Caco-2 (cell line): ENCODE results near the gene RHOH. TPM values are rescaled to one million over a fixed set of nuclear protein-coding genes. Genes with fewer than 3 reads are reported as not detected.

Source experiments
- BruUV-seq: library from RNA; stranded (reverse); fragments of 400-500 nt; replicated peaks from 2 replicates; lab custom pipeline; 2021; lab: Mats Ljungman, UMichigan
- CTCF ChIA-PET: fragments of 300-600 bp; sonication (Branson Sonifier 250); formaldehyde crosslinking; loops from one replicate; lab custom pipeline; 2022; ENCODE audit warnings: antibody characterized with exemption; lab: Charles Lee
- POLR2A ChIA-PET: fragments of 300-600 bp; sonication (Branson Sonifier 250); formaldehyde crosslinking; loops from one replicate; lab custom pipeline; 2022; ENCODE audit warnings: antibody characterized with exemption; lab: Charles Lee
- DNase-seq, 2 experiments: peaks; one replicate each; pipeline versions ENCODE4 v3.0.0 to v3.0.0-alpha.2; 2020 to 2022
- H3K27me3 ChIP-seq: replicated peaks from 2 replicates; pipeline ENCODE4 v1.6.0; 2011; ENCODE audit warnings: low read length; ENCODE audit not compliant: control insufficient read depth, insufficient read depth
- H3K36me3 ChIP-seq: 2 replicates; pipeline ENCODE4 v1.5.1; 2011; ENCODE audit warnings: low read length; ENCODE audit not compliant: control insufficient read depth, insufficient read depth
- H3K4me1 ChIP-seq: fragments of 250-450 bp; sonication (Bioruptor Pico); 2 replicates; pipeline ENCODE4 v1.5.1; 2020; ENCODE audit warnings: mild to moderate bottlenecking
- H3K4me3 ChIP-seq: 2 replicates; pipeline ENCODE4 v1.5.1; 2011; ENCODE audit warnings: low read depth, mild to moderate bottlenecking, control low read depth, low read length
- H3K9me3 ChIP-seq: fragments of 250-450 bp; sonication (Bioruptor Pico); 2 replicates; pipeline ENCODE4 v1.5.1; 2020; ENCODE audit warnings: mild to moderate bottlenecking, moderate library complexity
- H3K27ac Mint-ChIP-seq: one replicate; pipeline ENCODE4 v1.8.0; 2022; ENCODE audit warnings: mixed read lengths; ENCODE audit not compliant: unreplicated experiment
- H3K27me3 Mint-ChIP-seq: one replicate; pipeline ENCODE4 v1.8.0; 2022; ENCODE audit warnings: mixed read lengths; ENCODE audit not compliant: insufficient read depth, unreplicated experiment
- H3K36me3 Mint-ChIP-seq: one replicate; pipeline ENCODE4 v1.8.0; 2022; ENCODE audit warnings: mild to moderate bottlenecking, mixed read lengths; ENCODE audit not compliant: insufficient read depth, unreplicated experiment
- H3K4me1 Mint-ChIP-seq: one replicate; pipeline ENCODE4 v1.8.0; 2022; ENCODE audit warnings: low read depth, mixed read lengths; ENCODE audit not compliant: unreplicated experiment
- H3K4me3 Mint-ChIP-seq: one replicate; pipeline ENCODE4 v1.8.0; 2022; ENCODE audit warnings: mild to moderate bottlenecking, moderate library complexity, mixed read lengths; ENCODE audit not compliant: unreplicated experiment
- H3K9me3 Mint-ChIP-seq: one replicate; pipeline ENCODE4 v1.8.0; 2022; ENCODE audit warnings: mixed read lengths; ENCODE audit not compliant: unreplicated experiment
- intact Hi-C: fragments of 100-400 bp; cut with micrococcal nuclease; formaldehyde crosslinking; loops from one replicate; pipeline ENCODE4 v1.10.0; 2022; ENCODE audit not compliant: unreplicated experiment
- total RNA-seq: library from RNA; stranded (reverse); gene quantifications from 2 replicates; pipeline ENCODE4 v1.2.3, GENCODE V29; 2022
- TF ChIP-seq, protein P1 (sequence below), 2 experiments: fragments of 200-600 bp in 1 of 2; IDR thresholded peaks; 1 replicate in 1 of 2; 2 replicates in 1 of 2; pipeline versions ENCODE4 v1.5.1 to v1.8.0; 2011 to 2022; ENCODE audit warnings: antibody characterized with exemption in 1 of 2, control low read depth in 1 of 2, inconsistent platforms in 1 of 2, low read depth in 1 of 2, low read length in 1 of 2, mild to moderate bottlenecking in 1 of 2, moderate library complexity in 1 of 2; ENCODE audit not compliant: insufficient read depth in 1 of 2, severe bottlenecking in 1 of 2, unreplicated experiment in 1 of 2

RHOH gene
- total RNA-seq, 1 experiment from 2014 or later, result not detected

GRCh38 chr4:40160258-40160657, 36.6 kb upstream of the RHOH start:
- H3K9me3 Mint-ChIP-seq, result no peaks in the 10 kb centered on the region
- no peak overlapping the region for H3K4me3 Mint-ChIP-seq
- H3K36me3 ChIP-seq, result no peaks in the 10 kb centered on the region
- intact Hi-C loops, result no loop called here
- no peaks in the 10 kb centered on the region for H3K27me3 ChIP-seq
- BruUV-seq, result no TSS peak
- ChIA-PET CTCF (interaction anchor here (0.6 kb wide), 1 partner anchor 70 kb away, joined by 4 read pairs; no protein-coding TSS in a partner anchor), POLR2A (no interaction called here)
- H3K4me1 Mint-ChIP-seq, result no peaks in the 10 kb centered on the region
- H3K27me3 Mint-ChIP-seq, result no peaks in the 10 kb centered on the region
- no peak overlapping the region for H3K4me3 ChIP-seq
- TF ChIP-seq, protein P1, sequence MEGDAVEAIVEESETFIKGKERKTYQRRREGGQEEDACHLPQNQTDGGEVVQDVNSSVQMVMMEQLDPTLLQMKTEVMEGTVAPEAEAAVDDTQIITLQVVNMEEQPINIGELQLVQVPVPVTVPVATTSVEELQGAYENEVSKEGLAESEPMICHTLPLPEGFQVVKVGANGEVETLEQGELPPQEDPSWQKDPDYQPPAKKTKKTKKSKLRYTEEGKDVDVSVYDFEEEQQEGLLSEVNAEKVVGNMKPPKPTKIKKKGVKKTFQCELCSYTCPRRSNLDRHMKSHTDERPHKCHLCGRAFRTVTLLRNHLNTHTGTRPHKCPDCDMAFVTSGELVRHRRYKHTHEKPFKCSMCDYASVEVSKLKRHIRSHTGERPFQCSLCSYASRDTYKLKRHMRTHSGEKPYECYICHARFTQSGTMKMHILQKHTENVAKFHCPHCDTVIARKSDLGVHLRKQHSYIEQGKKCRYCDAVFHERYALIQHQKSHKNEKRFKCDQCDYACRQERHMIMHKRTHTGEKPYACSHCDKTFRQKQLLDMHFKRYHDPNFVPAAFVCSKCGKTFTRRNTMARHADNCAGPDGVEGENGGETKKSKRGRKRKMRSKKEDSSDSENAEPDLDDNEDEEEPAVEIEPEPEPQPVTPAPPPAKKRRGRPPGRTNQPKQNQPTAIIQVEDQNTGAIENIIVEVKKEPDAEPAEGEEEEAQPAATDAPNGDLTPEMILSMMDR (IDR thresholded peaks at IDR 0.05; ENCODE audit: insufficient read depth in 1 of 2, low read depth in 1 of 2, low read length in 1 of 2, severe bottlenecking in 1 of 2, unreplicated experiment in 1 of 2), result no peak
- no peak overlapping the region for H3K27ac Mint-ChIP-seq
- peaks cover 19% of the 10 kb centered on the region for H3K36me3 Mint-ChIP-seq
- no peak for DNase-seq
- H3K4me1 ChIP-seq, result no peaks in the 10 kb centered on the region
- H3K9me3 ChIP-seq, result no peaks in the 10 kb centered on the region

GRCh38 chr4:40164459-40164858, 32.4 kb upstream of the RHOH start:
- Mint-ChIP-seq H3K36me3 (peaks cover 20% of the 10 kb centered on the region), H3K4me3 (no peak overlapping the region), H3K27me3 (no peaks in the 10 kb centered on the region), H3K27ac (no peak overlapping the region), H3K4me1 (no peaks in the 10 kb centered on the region), H3K9me3 (peaks cover 30% of the 10 kb centered on the region)
- no TSS peak for BruUV-seq
- H3K4me1 ChIP-seq, result no peaks in the 10 kb centered on the region
- DNase-seq, result no peak
- TF ChIP-seq, protein P1 (IDR thresholded peaks at IDR 0.05; ENCODE audit: insufficient read depth in 1 of 2, low read depth in 1 of 2, low read length in 1 of 2, severe bottlenecking in 1 of 2, unreplicated experiment in 1 of 2), result no peak
- ChIA-PET CTCF (no interaction called here), POLR2A (no interaction called here)
- intact Hi-C loops, result no loop called here
- H3K27me3 ChIP-seq, result no peaks in the 10 kb centered on the region
- no peaks in the 10 kb centered on the region for H3K36me3 ChIP-seq
- H3K4me3 ChIP-seq, result no peak overlapping the region
- no peaks in the 10 kb centered on the region for H3K9me3 ChIP-seq

DNA sequence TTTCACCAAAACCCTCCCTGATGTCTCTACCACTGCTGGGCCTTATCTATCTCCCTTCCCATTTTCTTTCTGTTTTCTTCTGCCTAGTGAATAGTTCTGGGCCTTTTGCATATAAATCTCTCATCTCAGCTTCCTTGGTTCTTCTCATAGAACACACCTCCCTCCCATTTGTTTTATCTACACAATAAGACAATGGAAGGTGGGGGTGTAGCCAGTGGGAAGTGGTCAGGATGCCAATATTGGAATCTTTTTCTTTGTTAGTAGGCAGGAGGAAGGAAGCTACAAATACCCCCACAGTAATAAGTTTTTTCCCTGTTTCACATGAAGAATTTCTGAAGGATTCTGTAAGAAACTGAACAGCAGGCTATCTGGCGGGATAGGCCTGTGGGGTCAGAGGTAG, 30.9 kb upstream of the RHOH start:
- no peak for DNase-seq
- Mint-ChIP-seq H3K27me3 (no peaks in the 10 kb centered on the region), H3K27ac (no peak overlapping the region), H3K4me1 (no peaks in the 10 kb centered on the region), H3K36me3 (peaks cover 14% of the 10 kb centered on the region), H3K9me3 (peaks cover 30% of the 10 kb centered on the region), H3K4me3 (no peak overlapping the region)
- TF ChIP-seq, protein P1 (IDR thresholded peaks at IDR 0.05; ENCODE audit: insufficient read depth in 1 of 2, low read depth in 1 of 2, low read length in 1 of 2, severe bottlenecking in 1 of 2, unreplicated experiment in 1 of 2), result no peak
- Histone ChIP-seq H3K27me3 (no peaks in the 10 kb centered on the region), H3K4me3 (no peak overlapping the region), H3K9me3 (no peaks in the 10 kb centered on the region), H3K4me1 (no peaks in the 10 kb centered on the region), H3K36me3 (no peaks in the 10 kb centered on the region)
- ChIA-PET POLR2A (no interaction called here), CTCF (no interaction called here)
- intact Hi-C loops, result no loop called here
- no TSS peak for BruUV-seq
